ENCODE measurements around the gene PITX2. TPM values are rescaled to one million over a fixed set of nuclear protein-coding genes. Genes with fewer than 3 reads are reported as not detected.

PITX2 gene
- total and polyA plus RNA-seq, 8 donors = 0.11 to 0.28 (median 0.24) TPM; not detected in 4

- H3K27ac ChIP-seq = no peak overlapping the region
- peaks cover 100% of the 10 kb centered on the region in 2 donors for H3K27me3 ChIP-seq
- peaks cover 5 to 17% of the 10 kb centered on the region in 2 donors for H3K4me1 ChIP-seq
- DNase-seq (no peak), ATAC-seq (no peak)
- no peak overlapping the region for H3K4me3 ChIP-seq
- intact Hi-C loops (cut with DNase I) = no loop called here
- H3K9me3 ChIP-seq = no peaks in the 10 kb centered on the region
- TF ChIP-seq CTCF (IDR thresholded peaks at IDR 0.05) = no peak
- no peaks in the 10 kb centered on the region for H3K36me3 ChIP-seq
Observed at GRCh38 chr4:110626532-110627153, 3.8 kb upstream of the PITX2 start.

- TF ChIP-seq CTCF (IDR thresholded peaks at IDR 0.05) = no peak
- no peak overlapping the region for H3K4me3 ChIP-seq
- intact Hi-C loops (cut with DNase I) = no loop called here
- H3K27ac ChIP-seq = no peak overlapping the region
- H3K4me1 ChIP-seq = peaks cover 5 to 18% of the 10 kb centered on the region in 2 donors
- H3K27me3 ChIP-seq = peaks cover 100% of the 10 kb centered on the region in 2 donors
- DNase-seq (no peak), ATAC-seq (no peak)
- H3K9me3 ChIP-seq = no peaks in the 10 kb centered on the region
- H3K36me3 ChIP-seq = no peaks in the 10 kb centered on the region
Observed at GRCh38 chr4:110625576-110626257, 2.8 kb upstream of the PITX2 start.

- Histone ChIP-seq H3K4me3 (no peak overlapping the region), H3K4me1 (peaks cover 5 to 18% of the 10 kb centered on the region in 2 donors), H3K27ac (no peak overlapping the region), H3K36me3 (no peaks in the 10 kb centered on the region), H3K27me3 (peaks cover 100% of the 10 kb centered on the region in 2 donors), H3K9me3 (no peaks in the 10 kb centered on the region)
- TF ChIP-seq CTCF (IDR thresholded peaks at IDR 0.05) = no peak
- no peak for ATAC-seq
- DNase-seq = no peak
- intact Hi-C loops (cut with DNase I) = no loop called here
Observed at GRCh38 chr4:110624904-110625494, 2.1 kb upstream of the PITX2 start.

- intact Hi-C loops (cut with DNase I) = no loop called here
- H3K4me3 ChIP-seq = no peak overlapping the region
- no peaks in the 10 kb centered on the region for H3K9me3 ChIP-seq
- H3K4me1 ChIP-seq = peaks cover 5 to 18% of the 10 kb centered on the region in 2 donors
- no peak for TF ChIP-seq CTCF (IDR thresholded peaks at IDR 0.05)
- H3K27me3 ChIP-seq = peaks cover 100% of the 10 kb centered on the region in 2 donors
- no peak overlapping the region for H3K27ac ChIP-seq
- no peaks in the 10 kb centered on the region for H3K36me3 ChIP-seq
- no peak for DNase-seq
- ATAC-seq = no peak
Observed at GRCh38 chr4:110624398-110624780, 1.5 kb upstream of the PITX2 start.

- no peaks in the 10 kb centered on the region for H3K36me3 ChIP-seq
- no peaks in the 10 kb centered on the region for H3K9me3 ChIP-seq
- peaks cover 100% of the 10 kb centered on the region in 2 donors for H3K27me3 ChIP-seq
- intact Hi-C loops (cut with DNase I) = no loop called here
- H3K4me3 ChIP-seq = no peak overlapping the region
- no peak for DNase-seq
- H3K27ac ChIP-seq = no peak overlapping the region
- no peak for ATAC-seq
- no peak for TF ChIP-seq CTCF (IDR thresholded peaks at IDR 0.05)
- peaks cover 5 to 18% of the 10 kb centered on the region in 2 donors for H3K4me1 ChIP-seq
Observed at GRCh38 chr4:110623718-110624397, 981 bp upstream of the PITX2 start.

All from left lung (tissue), 10 donors.